SKM-1 treated with dmso at 0.1 percent for 144 hours (cell line): Measurements from ENCODE around the gene ROR1.

Experiments used
- DNase-seq: peaks from one replicate; lab custom pipeline; 2025; ENCODE audit not compliant: unreplicated experiment; lab: John Stamatoyannopoulos, UW

ROR1 gene

GRCh38 chr1:63928186-63929105 is 154.6 kb downstream of the ROR1 start:
- DNase-seq = no peak

GRCh38 chr1:63929106-63929478 is 155.3 kb downstream of the ROR1 start:
- no peak for DNase-seq

GRCh38 chr1:63931468-63931867 is 157.7 kb downstream of the ROR1 start:
- no peak for DNase-seq

- no peak for DNase-seq
Measured at GRCh38 chr1:63934697-63935096, 160.9 kb downstream of the ROR1 start.

GRCh38 chr1:63935143-63935542 is 161.3 kb downstream of the ROR1 start:
- no peak for DNase-seq

- no peak for DNase-seq
Measured at GRCh38 chr1:63935553-63935952, 161.7 kb downstream of the ROR1 start.

GRCh38 chr1:63936276-63936675 is 162.5 kb downstream of the ROR1 start:
- DNase-seq = no peak

- no peak for DNase-seq
Measured at GRCh38 chr1:63936801-63937200, 163.0 kb downstream of the ROR1 start.

- DNase-seq = no peak
Measured at GRCh38 chr1:63937461-63938022, 163.7 kb downstream of the ROR1 start.

GRCh38 chr1:63940440-63940839 is 166.6 kb downstream of the ROR1 start:
- DNase-seq = no peak

- DNase-seq = no peak
Measured at GRCh38 chr1:63943393-63943792, 169.6 kb downstream of the ROR1 start.

- no peak for DNase-seq
Measured at GRCh38 chr1:63945943-63946342, 172.1 kb downstream of the ROR1 start.

- no peak for DNase-seq
Measured at GRCh38 chr1:63946866-63947491, 173.2 kb downstream of the ROR1 start.

- no peak for DNase-seq
Measured at GRCh38 chr1:63947904-63948303, 174.1 kb downstream of the ROR1 start.

GRCh38 chr1:63950023-63950422 is 176.2 kb downstream of the ROR1 start:
- DNase-seq = no peak

GRCh38 chr1:63951059-63951946 is 177.5 kb downstream of the ROR1 start:
- no peak for DNase-seq

- DNase-seq = no peak
Measured at GRCh38 chr1:63954187-63954586, 180.4 kb downstream of the ROR1 start.

GRCh38 chr1:63955370-63956145 is 181.7 kb downstream of the ROR1 start:
- no peak for DNase-seq

- DNase-seq = no peak
Measured at GRCh38 chr1:63958556-63958955, 184.7 kb downstream of the ROR1 start.

- DNase-seq = no peak
Measured at GRCh38 chr1:63960326-63960725, 186.5 kb downstream of the ROR1 start.
